Neural progenitor cell (in vitro differentiated cells): ENCODE results near the gene NFIX. TPM values are rescaled to one million over a fixed set of nuclear protein-coding genes. Genes with fewer than 3 reads are reported as not detected.

ENCODE experiments used
- DNase-seq: peaks from one replicate; pipeline ENCODE4 v3.0.0-alpha.2; 2016; ENCODE audit warnings: low spot score
- H2AFZ ChIP-seq: fragments of 200-600 bp; sonication (generic); replicated peaks from 2 replicates; pipeline ENCODE4 v1.6.1; 2016; ENCODE audit warnings: antibody characterized with exemption
- H3F3A ChIP-seq: fragments of 200-600 bp; sonication (generic); 2 replicates; pipeline ENCODE4 v1.6.1; 2016; ENCODE audit warnings: antibody characterized with exemption, low read depth
- H3K27ac ChIP-seq: fragments of 200-600 bp; sonication (generic); 2 replicates; pipeline ENCODE4 v1.5.1; 2016; ENCODE audit warnings: mild to moderate bottlenecking
- H3K27me3 ChIP-seq: fragments of 200-600 bp; sonication (generic); 2 replicates; pipeline ENCODE4 v1.6.1; 2016; ENCODE audit warnings: mild to moderate bottlenecking, moderate library complexity
- H3K36me3 ChIP-seq: fragments of 200-600 bp; sonication (generic); 2 replicates; pipeline ENCODE4 v1.5.1; 2016
- H3K4me1 ChIP-seq: fragments of 200-600 bp; sonication (generic); 2 replicates; pipeline ENCODE4 v1.6.1; 2016; ENCODE audit warnings: mixed run types
- H3K4me2 ChIP-seq: fragments of 200-600 bp; sonication (generic); 2 replicates; pipeline ENCODE4 v1.6.1; 2016
- H3K4me3 ChIP-seq: fragments of 200-600 bp; sonication (generic); 2 replicates; pipeline ENCODE4 v1.5.1; 2016
- H3K79me2 ChIP-seq: fragments of 200-600 bp; sonication (generic); 2 replicates; pipeline ENCODE4 v1.6.1; 2016; ENCODE audit warnings: low read depth
- H3K9ac ChIP-seq: fragments of 200-600 bp; sonication (generic); 2 replicates; pipeline ENCODE4 v1.6.1; 2016
- H3K9me3 ChIP-seq: fragments of 200-600 bp; sonication (generic); 2 replicates; pipeline ENCODE4 v1.5.1; 2016; ENCODE audit warnings: low read depth
- H4K20me1 ChIP-seq: fragments of 200-600 bp; sonication (generic); 2 replicates; pipeline ENCODE4 v1.6.1; 2016; ENCODE audit warnings: low read depth
- H3K27ac Mint-ChIP-seq: 3 replicates; pipeline ENCODE4 v1.8.0; 2021; ENCODE audit warnings: mixed read lengths
- H3K27me3 Mint-ChIP-seq: 2 replicates; pipeline ENCODE4 v1.8.0; 2022; ENCODE audit warnings: low read depth, mild to moderate bottlenecking, inconsistent platforms, moderate library complexity, mixed read lengths; ENCODE audit not compliant: insufficient read depth
- H3K36me3 Mint-ChIP-seq: 3 replicates; pipeline ENCODE4 v1.8.0; 2021; ENCODE audit warnings: mixed read lengths
- H3K4me1 Mint-ChIP-seq: 3 replicates; pipeline ENCODE4 v1.8.0; 2021; ENCODE audit warnings: mixed read lengths
- H3K4me3 Mint-ChIP-seq: 3 replicates; pipeline ENCODE4 v1.8.0; 2021; ENCODE audit warnings: mild to moderate bottlenecking, moderate library complexity, mixed read lengths
- H3K9me3 Mint-ChIP-seq: 3 replicates; pipeline ENCODE4 v1.8.0; 2020; ENCODE audit warnings: mixed read lengths
- CTCF ChIP-seq: fragments of 200-600 bp; sonication (generic); IDR thresholded peaks from 2 replicates; pipeline ENCODE4 v1.5.1; 2017; ENCODE audit warnings: antibody characterized with exemption, mild to moderate bottlenecking
- EZH2 ChIP-seq: fragments of 200-600 bp; sonication (generic); IDR thresholded peaks from 2 replicates; pipeline ENCODE4 v1.6.1; 2017; ENCODE audit warnings: antibody characterized with exemption, mild to moderate bottlenecking, moderate library complexity
- EZH2phosphoT487 ChIP-seq: fragments of 200-600 bp; sonication (generic); IDR thresholded peaks from 2 replicates; pipeline ENCODE4 v1.6.1; 2017; ENCODE audit warnings: antibody characterized with exemption
- total RNA-seq: library from RNA; depleted of rRNA; stranded (reverse); fragments of >200 nt; gene quantifications from 2 replicates; pipeline ENCODE4 v1.2.3, GENCODE V29; 2015; ENCODE audit warnings: low replicate concordance

NFIX gene
- total RNA-seq, 1 donor from 2014 or later, result 0.06 TPM

- Mint-ChIP-seq H3K36me3 (no peaks in the 10 kb centered on the region), H3K4me1 (peaks cover 33% of the 10 kb centered on the region), H3K4me3 (peak overlapping the region; percentile 72), H3K27ac (no peak overlapping the region), H3K9me3 (no peaks in the 10 kb centered on the region), H3K27me3 (peaks cover 88% of the 10 kb centered on the region)
- TF ChIP-seq CTCF (no peak), EZH2phosphoT487 (no peak), EZH2 (no peak)
- DNase-seq, result peak; percentile 81
- Histone ChIP-seq H3K4me2 (peak overlapping the region; percentile 71), H3K4me1 (peaks cover 15% of the 10 kb centered on the region), H3K27me3 (peaks cover 100% of the 10 kb centered on the region), H3K79me2 (no peaks in the 10 kb centered on the region), H3K9me3 (no peaks in the 10 kb centered on the region), H3K9ac (no peak overlapping the region), H3K4me3 (peak overlapping the region; percentile 16), H3K27ac (no peak overlapping the region), H3K36me3 (no peaks in the 10 kb centered on the region), H4K20me1 (peaks cover 31% of the 10 kb centered on the region), H3F3A (no peaks in the 10 kb centered on the region), H2AFZ (no peak overlapping the region)
Observed at GRCh38 chr19:13031917-13032623, 36.8 kb downstream of the NFIX start.

DNA sequence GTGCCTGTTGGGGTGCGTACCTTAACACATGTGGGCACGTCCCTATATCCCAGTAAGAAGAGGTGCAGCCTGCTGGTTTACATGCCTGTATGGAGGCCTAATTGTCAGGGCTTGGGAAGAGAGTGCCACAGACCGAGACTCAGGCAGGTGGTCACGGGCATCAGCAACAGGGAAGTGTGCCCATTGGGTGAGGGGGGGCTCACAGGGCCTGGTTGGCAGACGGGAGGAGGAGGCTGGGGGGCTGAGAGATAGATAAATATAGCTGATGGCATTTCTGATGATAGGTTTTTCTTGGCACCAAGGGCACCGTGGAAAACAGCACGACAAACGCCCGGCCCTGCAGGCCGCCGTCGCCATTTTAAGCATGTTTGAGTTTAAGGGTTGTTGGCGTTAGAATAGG is 37.6 kb downstream of the NFIX start:
- Mint-ChIP-seq H3K27ac (no peak overlapping the region), H3K4me3 (peak overlapping the region; percentile 72), H3K4me1 (peaks cover 33% of the 10 kb centered on the region), H3K27me3 (peaks cover 88% of the 10 kb centered on the region), H3K9me3 (no peaks in the 10 kb centered on the region), H3K36me3 (no peaks in the 10 kb centered on the region)
- H3K27ac ChIP-seq, result no peak overlapping the region
- no peak overlapping the region for H3K9ac ChIP-seq
- no peak for TF ChIP-seq EZH2
- TF ChIP-seq CTCF, result no peak
- no peaks in the 10 kb centered on the region for H3K9me3 ChIP-seq
- H3K36me3 ChIP-seq, result no peaks in the 10 kb centered on the region
- no peaks in the 10 kb centered on the region for H3K79me2 ChIP-seq
- H2AFZ ChIP-seq, result no peak overlapping the region
- H3K4me1 ChIP-seq, result peaks cover 15% of the 10 kb centered on the region
- H3K4me3 ChIP-seq, result no peak overlapping the region
- H3K27me3 ChIP-seq, result peaks cover 100% of the 10 kb centered on the region
- H3K4me2 ChIP-seq, result no peak overlapping the region
- peaks cover 25% of the 10 kb centered on the region for H4K20me1 ChIP-seq
- DNase-seq, result no peak
- no peaks in the 10 kb centered on the region for H3F3A ChIP-seq

DNA sequence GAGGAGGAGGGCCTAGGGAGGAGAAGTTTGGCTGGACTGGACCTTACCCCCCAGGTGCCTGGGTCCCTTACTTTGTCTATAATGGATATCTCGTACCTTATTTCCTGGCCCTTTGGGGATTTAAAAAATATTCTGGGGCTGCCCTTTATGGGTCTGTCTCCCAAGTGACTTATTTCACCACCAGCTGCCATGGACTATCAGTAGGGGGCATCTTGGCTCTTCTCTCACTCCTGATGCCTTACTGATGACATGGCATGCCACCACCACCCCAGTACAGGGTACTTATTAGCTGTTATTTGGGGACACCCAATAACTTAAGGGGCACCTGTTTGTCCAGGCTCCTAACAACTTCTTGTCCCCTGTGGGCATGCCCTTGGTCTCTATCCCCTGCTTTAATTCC is 38.0 kb downstream of the NFIX start:
- Histone ChIP-seq H3K4me3 (no peak overlapping the region), H2AFZ (no peak overlapping the region), H3K27ac (no peak overlapping the region), H3K36me3 (no peaks in the 10 kb centered on the region), H3K4me2 (no peak overlapping the region), H3K4me1 (peaks cover 15% of the 10 kb centered on the region), H3F3A (no peaks in the 10 kb centered on the region), H3K27me3 (peaks cover 100% of the 10 kb centered on the region), H4K20me1 (peaks cover 21% of the 10 kb centered on the region), H3K9ac (no peak overlapping the region), H3K9me3 (no peaks in the 10 kb centered on the region), H3K79me2 (no peaks in the 10 kb centered on the region)
- Mint-ChIP-seq H3K9me3 (no peaks in the 10 kb centered on the region), H3K36me3 (no peaks in the 10 kb centered on the region), H3K27me3 (peaks cover 87% of the 10 kb centered on the region), H3K27ac (no peak overlapping the region), H3K4me1 (peaks cover 33% of the 10 kb centered on the region), H3K4me3 (no peak overlapping the region)
- TF ChIP-seq EZH2 (no peak), EZH2phosphoT487 (no peak), CTCF (peak; percentile 7)
- no peak for DNase-seq
